ENCODE results near the gene SLC25A51.

- TF ChIP-seq POLR2A (IDR thresholded peaks at IDR 0.05; ENCODE audit: low read depth, low read length) (no peak), POLR2AphosphoS5 (IDR thresholded peaks at IDR 0.05; ENCODE audit: low read depth, low read length) (no peak), TAF1 (IDR thresholded peaks at IDR 0.05; ENCODE audit: low read depth, low read length) (no peak), SPI1 (IDR thresholded peaks at IDR 0.05; ENCODE audit: low read depth, low read length) (no peak), PAX5 (IDR thresholded peaks at IDR 0.05; ENCODE audit: insufficient read depth, low read length, severe bottlenecking) (no peak), POU2F2 (IDR thresholded peaks at IDR 0.05; ENCODE audit: low read depth, low read length) (no peak)
Measured at GRCh38 chr9:37948417-37948980, 44.6 kb upstream of the SLC25A51 start.

Measured in GM12891 (cell line).